Middle frontal gyrus (tissue), 1 donor: Measurements from ENCODE around the gene KBTBD2.
"Not testable (repeated sequence)": the region's sequence is repeated elsewhere in the genome, so short reads cannot be mapped to it uniquely, and the experiment has no call there.

Experiments used
- DNase-seq: peaks from one replicate; pipeline ENCODE4 v3.0.0-alpha.2; 2015; ENCODE audit warnings: low spot score; ENCODE audit errors: extremely low spot score

The KBTBD2 gene

DNA sequence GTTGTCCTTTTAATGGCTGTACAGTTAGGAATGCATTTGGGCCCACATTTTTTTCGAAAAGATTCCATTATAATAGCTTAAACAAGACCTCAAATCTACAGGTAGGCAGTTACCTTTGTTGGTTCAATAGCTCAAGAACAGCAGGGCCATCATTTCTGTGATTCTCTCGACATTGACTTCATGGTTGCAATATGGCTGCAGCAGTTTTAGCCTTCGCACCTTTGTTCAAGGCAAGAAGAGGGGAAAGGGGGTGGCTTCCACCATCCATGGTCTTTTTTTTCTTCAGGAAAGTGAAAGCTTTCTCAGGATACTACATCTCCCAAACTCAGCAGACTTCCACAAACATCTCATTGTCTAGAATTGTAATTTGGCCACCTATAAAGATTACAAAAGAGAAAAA lies 2.2 kb upstream of the KBTBD2 start:
- DNase-seq: no peak

DNA sequence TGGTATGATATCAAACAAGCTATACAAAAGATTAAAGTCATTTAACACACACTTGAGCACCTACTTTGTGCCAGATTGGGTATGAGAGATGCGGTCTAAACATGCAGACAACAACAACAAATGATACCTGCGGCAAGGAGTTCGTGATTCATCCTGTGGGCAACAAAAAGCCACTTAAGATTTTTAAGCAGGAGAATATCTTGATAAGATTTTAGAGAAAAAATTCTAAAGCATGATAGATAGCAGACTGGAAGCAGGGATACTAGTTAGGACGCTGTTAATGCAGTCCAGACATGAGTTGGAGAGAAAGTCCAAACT lies 1.6 kb upstream of the KBTBD2 start:
- no peak for DNase-seq

DNA sequence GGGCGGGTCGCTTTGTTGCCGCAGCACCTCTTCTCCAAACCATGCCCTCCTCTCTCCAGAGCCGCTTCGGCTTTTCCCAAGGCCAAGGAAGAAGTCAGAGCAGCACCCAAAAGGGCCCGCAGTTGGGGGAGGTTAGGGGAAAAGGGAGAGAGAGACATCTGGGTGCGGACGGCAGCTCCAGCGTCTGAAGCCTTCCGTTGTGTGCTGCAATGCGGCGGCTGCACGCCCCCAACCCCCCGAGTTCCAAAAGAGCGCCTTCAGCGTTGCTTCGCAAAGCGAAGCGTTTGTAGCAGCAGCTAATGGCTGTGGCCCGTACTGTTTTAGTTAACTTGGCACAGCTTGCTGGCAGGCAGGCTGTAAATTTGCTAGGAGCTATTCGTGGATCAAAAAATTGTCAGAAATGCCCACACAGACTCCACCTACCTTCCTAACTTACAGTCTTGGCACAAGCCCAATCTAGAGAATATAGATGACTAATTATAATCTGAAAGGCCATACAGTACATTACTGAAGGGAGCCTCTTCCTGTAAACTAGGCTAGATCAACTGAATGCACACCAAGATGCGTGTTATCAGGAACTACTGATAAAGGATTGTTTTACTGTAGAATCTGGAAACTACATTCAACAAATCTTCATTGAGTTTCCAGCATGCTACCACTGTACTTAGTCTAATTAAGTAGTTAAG lies 1.1 kb upstream of the KBTBD2 start:
- DNase-seq: no peak

DNA sequence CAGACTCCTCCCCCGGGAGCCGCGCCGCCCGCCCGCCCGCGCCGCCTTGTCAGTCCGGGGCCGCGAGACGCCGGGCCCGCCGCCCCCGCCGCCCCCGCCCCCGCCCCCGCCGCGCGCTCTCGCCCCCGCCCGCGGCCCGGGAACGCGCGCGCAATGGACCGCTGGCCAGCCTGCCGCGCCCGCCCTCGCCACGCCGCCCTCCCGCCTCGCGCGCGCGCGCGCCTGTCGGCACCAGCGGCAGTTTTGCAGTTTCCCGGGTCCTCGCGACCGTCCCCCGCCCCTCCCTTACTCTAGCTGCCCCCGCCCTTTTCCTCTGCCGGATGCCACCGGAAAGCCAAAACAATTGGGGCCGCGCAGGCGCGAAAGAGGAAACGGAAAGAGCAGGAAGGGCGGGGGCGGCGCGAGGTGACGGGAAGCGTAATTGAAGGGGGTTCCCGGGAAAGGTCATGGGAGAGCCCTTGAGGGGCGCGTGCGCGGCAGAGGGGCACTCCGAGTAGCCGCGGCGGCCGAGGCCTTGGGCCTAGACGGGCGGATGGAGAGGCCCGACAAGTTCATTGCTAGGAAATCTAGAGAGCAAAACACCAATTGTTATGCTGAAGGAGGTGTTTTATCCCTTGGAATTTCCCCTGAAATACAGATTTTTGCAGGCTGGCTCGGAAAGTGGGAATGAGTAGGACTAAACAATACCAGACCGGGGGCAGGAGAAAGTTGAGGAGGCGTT lies 400 bp upstream of the KBTBD2 start:
- DNase-seq: peak; percentile 91

DNA sequence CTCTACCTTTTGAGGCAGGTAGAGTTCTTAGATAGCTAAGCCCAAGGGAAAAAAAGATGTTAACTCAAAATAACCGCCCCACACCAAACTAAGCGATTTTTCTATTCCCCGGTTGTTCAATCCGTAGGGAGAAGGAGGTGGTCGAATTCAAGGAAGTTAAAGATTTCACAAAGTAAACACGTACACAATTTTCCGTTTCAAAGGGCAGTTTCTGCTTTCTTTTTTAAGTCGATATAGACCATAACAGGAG lies 842 bp downstream of the KBTBD2 start:
- no peak for DNase-seq

DNA sequence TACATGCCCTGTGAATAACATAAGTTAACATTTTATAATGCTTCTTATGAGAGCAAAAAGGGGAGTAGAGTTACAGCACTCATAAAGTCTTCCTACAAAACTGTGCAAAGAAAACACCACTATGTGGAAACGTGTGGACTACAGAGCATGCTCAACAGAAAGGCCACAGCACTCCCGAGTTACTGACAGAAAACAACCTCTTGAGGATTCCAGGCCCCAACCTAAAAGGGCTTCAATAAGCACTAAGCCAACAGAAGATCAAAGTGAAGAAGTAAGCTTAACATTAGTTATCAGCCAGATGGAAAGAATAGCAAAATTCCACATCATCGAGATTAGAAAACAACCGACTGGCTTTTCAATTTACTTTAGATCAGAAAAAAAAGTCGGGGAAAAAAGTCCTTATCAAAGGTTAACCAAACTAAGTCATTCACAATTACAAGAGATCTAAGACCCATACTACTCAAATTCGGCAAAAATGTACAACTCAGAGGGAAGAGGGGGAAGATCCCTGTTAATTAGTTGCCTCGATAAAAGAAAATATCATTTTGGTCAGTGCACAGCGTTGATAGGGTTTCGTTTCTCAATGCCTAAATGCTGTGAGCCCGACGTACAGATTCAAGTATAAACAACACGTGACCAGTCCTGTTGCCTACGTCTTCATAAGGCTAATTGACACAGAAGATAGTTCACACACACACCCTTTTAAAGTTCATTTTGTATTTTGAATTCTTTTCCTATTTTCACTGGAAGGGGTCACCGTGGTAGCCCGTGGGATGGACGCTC lies 1.4 kb downstream of the KBTBD2 start:
- no peak for DNase-seq

DNA sequence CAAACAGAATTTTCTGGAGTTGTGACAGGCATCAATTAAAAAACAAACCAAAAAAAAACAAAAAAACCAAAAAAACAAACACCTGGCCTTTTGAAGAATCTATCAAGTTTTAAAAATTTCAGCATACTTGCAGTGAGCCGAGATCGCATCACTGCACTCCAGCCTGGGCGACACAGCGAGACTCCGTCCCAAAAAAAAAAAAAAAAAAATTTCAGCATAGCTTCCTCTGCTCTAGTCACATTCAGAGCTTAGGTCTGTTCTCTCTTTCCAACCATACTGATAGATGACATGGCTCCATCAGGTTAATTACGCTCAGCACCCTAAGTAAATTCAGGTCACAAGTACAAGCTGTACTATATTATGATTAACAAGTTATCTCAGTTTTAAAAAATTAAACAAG lies 3.1 kb downstream of the KBTBD2 start:
- DNase-seq: no peak

DNA sequence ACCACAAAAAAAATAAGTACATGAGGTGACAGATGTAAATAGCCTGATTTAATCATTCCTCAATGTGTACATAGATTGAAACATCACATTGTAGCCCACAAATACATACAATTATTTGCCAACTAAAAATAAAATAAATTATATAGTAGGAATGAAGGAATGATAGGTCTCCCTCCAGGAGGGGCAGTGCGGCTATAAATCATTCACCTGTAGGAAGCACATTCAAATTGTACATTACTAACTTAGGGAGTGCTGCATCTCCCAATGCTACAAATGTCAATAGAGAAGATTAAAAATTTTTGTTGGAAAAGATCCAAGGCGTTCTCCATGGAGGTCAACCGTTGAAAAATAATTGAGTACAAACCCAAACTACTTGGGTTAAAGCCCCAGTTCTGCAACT lies 4.2 kb downstream of the KBTBD2 start:
- DNase-seq: no peak

DNA sequence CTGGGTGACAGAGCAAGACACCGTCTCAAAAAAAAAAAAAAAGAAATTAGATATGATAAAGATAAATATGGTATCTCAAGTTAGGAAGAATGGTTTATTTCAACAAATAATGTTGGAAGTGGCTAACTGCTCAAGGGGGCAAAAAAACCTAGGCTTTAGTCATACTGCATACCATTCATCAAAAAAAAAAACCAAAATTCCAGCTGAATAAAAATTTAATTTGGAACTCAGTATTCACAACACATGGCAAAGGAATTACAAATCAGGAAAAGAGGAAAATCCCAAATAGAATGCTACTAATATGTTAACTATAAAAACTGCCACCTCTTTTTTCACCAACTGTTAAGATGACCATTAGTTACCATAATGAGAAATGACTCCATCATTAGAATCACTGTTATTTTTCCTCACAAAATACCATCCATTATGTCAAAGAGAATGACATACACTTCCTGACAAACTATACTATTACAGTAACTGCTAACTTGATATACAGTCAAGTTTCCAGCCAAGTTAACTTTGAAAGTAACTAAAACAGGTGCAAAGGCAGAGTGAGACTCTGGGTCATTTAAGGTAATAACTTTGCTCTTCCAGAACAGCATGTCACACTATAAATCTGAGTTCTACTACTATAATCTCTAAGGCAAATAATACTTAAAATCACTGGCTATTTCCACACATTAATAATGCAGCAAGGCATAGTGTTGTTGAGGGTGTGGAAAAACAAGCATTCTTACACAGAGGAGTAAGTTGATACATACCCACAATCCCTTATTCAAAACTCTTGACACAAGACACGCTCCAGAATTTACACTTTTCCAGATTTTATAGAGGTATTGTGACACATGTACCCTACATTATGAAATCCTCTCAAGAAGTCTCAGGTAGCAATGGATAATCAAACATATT lies 10.2 kb downstream of the KBTBD2 start:
- DNase-seq: no peak

DNA sequence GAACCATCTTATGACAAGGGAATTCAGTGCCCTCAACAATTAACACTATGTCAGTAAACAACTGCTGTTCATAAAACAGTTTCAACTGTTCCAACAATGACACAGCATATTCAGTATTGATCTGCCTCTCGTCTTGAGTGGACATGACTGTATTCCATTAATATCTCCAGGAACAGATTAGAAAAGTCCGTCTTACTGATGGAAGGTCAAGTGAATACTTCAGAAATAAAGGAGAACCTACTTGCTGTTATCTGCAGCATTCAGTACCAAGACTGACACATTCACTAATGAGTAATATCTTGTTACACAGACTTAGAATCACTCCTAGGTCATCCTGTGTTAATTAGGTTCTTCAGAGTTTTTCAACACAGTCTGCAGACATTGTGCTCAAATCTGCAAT lies 12.1 kb downstream of the KBTBD2 start:
- no peak for DNase-seq

DNA sequence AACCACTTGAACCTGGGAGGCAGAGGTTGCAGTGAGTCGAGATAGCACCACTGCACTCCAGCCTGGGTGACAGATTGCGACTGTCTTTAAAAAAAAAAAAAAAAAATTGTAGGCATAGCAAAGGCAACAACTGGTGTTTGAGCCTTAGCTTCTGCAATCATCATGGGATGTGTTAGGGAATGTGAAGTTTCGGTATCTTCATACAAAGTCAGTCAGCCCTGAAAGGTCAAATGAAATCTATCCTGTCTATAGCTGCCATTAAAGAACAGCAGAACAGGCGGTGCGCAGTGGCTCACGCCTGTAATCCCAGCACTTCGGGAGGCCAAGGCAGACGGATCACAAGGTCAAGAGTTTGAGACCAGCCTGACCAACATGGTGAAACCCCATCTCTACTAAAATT lies 13.5 kb downstream of the KBTBD2 start:
- not testable (repeated sequence) for DNase-seq

DNA sequence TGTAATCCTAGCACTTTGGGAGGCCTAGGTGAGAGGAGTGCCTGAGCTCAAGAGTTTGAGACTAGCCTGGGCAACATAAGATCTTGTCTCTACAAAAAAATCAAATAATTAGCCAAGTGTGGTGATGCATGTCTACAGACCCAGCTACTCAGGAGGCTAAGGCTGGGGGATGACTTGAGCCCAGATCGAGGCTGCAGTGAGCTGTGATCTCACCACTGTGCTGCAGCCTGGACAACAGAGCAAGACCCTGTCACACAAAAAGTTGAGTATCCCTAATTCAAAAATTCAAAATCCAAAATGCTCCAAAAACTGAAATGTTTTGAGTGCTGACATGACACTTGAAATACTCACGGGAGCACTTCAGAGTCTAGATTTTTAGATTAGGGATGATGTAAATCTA lies 19.1 kb downstream of the KBTBD2 start:
- DNase-seq: no peak

DNA sequence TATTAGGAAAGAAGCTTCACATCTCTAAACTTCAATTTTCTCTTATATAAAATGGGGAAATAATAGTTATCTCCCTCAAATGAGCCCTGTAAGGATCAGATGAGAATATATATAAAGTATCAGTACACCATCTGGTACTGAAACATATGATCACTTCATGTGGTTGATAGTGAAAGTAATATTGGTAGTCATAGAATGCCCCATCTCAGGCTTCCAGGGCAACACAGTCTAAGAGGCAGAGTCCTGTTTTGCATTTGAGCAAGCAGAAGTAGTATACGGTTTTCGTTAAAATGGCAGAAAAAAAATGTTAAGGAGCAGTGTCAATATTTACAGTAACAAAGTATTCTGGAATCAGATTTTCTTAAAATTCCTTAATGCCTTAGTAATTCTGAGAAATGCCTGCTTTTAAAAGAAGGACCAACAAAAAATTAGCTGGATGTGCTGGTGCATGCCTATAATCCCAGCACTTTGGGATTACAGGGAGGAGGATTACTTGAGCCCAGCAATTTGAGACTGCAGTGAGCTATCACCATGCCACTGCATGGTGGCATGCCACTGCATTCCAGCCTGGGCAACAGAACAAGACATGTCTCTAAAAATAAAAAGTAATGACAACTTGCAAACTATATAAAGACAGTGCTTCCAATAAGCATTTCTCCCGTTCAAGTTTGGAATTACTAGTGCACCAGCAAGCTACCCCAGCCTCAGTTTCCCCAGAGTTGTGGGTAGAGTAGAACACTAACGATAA lies 19.8 kb downstream of the KBTBD2 start:
- no peak for DNase-seq

DNA sequence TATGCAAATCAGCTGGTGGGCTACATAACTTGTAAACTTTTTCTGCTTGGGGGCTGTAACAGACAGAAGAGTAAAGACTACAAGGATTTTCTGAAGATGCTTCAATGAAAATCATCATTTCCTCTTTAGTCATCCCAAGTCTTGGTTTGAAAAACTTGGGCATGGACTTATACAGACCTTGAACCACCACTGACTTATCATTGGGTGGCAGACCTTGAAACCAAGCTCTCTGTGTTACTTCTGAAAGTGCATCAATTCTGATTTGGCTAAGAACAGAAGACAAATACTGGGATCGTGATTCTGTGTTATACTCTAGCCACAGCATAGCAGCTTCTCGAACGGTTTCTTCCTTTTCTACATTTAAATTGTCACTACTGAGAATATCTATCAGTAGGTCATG lies 21.3 kb downstream of the KBTBD2 start:
- no peak for DNase-seq

DNA sequence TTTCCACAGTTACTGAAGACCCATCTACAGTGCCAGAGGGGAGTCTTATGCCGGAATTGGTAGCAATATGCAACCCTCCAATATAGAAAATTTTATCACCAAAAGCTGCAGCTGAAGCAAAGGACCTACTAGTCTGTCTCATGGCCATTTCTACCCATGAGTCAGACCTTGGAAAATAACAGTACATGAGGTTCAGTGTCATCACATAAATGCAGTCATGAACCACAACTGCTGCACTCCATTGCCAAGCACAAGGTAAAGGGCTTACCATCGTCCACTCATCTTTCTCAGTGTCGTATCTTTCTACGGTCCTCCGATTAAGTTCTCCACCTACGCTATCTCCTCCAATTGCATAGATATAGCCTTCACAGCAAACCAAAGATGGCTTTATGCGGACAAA lies 21.8 kb downstream of the KBTBD2 start:
- DNase-seq: no peak

DNA sequence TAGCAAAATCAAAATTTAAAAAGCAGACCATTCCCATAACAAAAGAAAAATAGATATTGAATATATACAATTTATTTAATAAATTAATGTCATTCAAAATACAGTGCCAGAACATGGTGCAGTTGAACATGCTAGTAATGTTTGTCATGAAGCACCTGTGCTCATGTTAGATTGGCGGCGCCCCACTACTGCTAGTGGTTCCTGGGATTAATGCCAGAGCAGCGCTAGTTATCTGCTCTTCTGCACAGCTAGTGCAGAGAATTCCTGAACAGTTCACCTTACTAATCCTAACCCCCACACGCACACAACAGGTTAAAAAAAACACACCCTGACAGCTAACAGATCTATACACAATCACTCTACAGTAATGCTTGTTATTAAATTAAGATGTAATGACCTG lies 23.4 kb downstream of the KBTBD2 start:
- no peak for DNase-seq

DNA sequence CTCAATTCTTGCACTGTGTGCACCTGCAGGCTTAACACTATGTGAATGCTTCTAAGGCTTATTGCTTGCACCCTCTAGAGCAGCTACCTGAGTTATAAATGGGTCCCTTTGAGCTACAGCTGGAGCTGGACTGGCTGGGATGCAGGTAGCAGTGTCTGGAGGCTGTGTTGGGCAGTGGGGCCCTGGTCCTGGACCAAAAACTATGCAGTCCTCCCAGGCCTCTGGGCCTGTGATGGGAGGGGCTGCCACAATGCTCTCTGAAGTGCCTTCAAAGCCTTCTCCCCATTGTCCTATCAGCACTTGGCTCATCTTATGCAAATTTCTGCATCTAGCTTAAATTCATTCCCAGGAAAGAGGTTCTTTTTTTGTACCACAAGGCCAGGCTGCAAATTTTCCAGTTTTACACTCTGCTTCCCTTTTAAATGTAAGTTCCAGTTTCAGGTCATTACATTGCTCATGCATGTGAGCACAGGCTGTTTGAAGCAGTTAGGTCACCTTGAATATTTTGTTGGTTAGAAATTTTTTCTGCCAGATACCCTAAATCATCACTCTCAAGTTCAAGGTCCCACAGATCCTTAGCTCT lies 26.0 kb downstream of the KBTBD2 start:
- DNase-seq: no peak

DNA sequence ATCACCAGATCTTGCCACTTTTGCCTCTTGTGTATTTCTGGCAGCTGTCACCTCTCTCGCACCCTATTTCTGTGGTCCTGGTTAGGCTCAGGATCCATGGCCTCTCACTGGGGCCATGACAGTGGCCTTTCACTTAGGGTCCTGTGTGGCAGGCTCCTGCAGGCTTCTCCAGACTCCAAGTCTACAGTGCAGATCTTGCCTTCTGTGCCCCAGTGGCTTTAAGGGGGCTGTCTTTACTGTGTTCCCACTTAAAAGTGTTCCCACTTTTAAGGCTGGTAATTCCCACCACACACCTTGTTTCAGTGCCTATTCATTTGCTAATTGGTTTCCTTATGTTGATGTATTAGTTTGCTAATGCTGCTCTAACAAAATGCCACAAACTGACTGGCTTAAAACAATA lies 27.7 kb downstream of the KBTBD2 start:
- not testable (repeated sequence) for DNase-seq

DNA sequence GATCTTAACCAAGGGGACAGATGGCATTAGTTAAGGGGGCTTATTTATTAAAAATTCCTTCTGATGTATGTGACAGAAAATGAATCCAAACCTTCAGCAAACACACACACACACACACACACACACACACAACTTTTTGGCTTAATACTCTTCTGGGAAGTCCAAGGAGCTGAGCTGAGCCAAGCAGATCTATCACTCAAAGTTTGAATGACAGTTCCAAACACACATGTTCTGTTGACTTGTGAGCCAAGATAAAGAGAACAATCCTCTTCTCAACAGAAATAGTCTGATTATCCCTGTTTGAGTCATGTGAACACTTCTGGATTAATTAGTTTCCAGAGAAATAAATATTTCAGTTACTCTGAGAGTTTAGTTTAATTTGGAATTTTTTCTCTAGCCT lies 31.5 kb downstream of the KBTBD2 start:
- DNase-seq: no peak

DNA sequence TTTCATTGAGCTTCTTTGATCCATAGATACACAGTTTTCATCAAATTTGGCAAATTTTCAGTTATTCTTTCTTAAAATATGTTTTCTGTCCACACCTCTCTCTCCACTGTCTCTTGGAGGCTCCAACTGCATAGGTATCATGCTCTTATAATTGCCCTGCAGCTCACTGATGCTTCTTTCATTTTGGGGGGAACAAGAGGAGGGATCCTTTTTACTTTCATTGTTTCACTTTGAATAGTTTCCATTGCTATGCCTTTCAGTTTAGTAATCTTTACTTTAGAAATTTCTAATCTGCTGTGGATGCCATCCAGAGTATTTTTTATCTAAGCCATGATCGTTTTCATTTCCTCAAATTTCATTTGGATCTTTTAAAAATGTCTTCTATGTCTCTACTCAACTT lies 32.9 kb downstream of the KBTBD2 start:
- DNase-seq: no peak

DNA sequence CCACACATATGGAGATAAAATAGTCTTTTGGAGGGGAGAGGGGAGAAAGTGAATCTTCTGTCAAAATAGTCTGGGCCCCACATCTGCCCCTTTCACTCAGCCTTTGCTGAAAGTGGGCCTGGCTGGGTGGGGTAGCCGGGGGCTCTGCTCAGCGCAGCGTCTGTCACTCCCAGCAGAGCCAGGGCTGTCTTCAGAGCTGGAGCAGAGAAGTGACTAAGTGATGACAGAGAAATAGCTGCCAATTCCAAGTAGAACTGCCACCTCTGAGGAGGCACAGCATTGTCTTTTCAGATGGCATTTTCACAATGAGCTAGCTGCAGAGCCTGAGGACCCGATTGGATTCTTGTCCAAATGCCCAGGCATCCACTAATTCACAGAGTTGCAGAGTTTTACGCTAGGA lies 34.5 kb downstream of the KBTBD2 start:
- DNase-seq: not testable (repeated sequence)
